ENCODE data around the gene DOHH. TPM values are rescaled to one million over a fixed set of nuclear protein-coding genes. Genes with fewer than 3 reads are reported as not detected.

The DOHH gene
- total RNA-seq, 1 donor from 2014 or later, result 14.5 TPM

DNA sequence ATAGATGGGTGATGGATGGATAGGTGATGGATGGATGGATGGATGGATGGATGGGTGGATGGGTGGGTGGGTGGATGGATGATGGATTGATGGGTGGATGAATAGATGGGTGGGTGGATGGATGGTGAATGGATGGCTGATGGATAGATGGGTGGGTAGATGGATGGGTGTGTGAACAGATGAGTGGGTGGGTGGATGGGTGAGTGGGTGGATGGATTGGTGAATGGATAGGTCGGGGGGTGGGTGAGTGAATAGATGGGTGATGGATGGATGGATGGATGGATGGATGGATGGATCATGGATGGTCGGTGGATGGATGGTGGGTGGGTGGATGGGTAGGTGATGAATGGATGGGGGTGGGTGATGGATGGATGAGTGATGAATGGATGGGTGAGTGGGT is 23.6 kb downstream of the DOHH start:
- no peak overlapping the region for H3K9ac ChIP-seq (ENCODE audit: low read length)
- H3K36me3 ChIP-seq (ENCODE audit: insufficient read depth, low read length), result no peaks in the 10 kb centered on the region
- H3K4me3 ChIP-seq (ENCODE audit: insufficient read depth, low read depth, low read length), result no peak overlapping the region
- Mint-ChIP-seq H3K27ac (ENCODE audit: unreplicated experiment) (no peak overlapping the region), H3K4me1 (ENCODE audit: low read depth, unreplicated experiment) (no peaks in the 10 kb centered on the region), H3K9me3 (ENCODE audit: unreplicated experiment) (no peaks in the 10 kb centered on the region), H3K27me3 (ENCODE audit: low read depth, unreplicated experiment) (peaks cover 10% of the 10 kb centered on the region), H3K36me3 (ENCODE audit: low read depth, unreplicated experiment) (no peaks in the 10 kb centered on the region), H3K4me3 (ENCODE audit: unreplicated experiment) (no peak overlapping the region)
- H4K20me1 ChIP-seq (ENCODE audit: insufficient read depth, low read length), result peaks cover 3% of the 10 kb centered on the region
- no peaks in the 10 kb centered on the region for H3K79me2 ChIP-seq (ENCODE audit: insufficient read depth, low read length)
- no peak for TF ChIP-seq EZH2 (IDR thresholded peaks at IDR 0.05; ENCODE audit: insufficient read depth, low read length)
- TF ChIP-seq, protein P1, sequence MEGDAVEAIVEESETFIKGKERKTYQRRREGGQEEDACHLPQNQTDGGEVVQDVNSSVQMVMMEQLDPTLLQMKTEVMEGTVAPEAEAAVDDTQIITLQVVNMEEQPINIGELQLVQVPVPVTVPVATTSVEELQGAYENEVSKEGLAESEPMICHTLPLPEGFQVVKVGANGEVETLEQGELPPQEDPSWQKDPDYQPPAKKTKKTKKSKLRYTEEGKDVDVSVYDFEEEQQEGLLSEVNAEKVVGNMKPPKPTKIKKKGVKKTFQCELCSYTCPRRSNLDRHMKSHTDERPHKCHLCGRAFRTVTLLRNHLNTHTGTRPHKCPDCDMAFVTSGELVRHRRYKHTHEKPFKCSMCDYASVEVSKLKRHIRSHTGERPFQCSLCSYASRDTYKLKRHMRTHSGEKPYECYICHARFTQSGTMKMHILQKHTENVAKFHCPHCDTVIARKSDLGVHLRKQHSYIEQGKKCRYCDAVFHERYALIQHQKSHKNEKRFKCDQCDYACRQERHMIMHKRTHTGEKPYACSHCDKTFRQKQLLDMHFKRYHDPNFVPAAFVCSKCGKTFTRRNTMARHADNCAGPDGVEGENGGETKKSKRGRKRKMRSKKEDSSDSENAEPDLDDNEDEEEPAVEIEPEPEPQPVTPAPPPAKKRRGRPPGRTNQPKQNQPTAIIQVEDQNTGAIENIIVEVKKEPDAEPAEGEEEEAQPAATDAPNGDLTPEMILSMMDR (IDR thresholded peaks at IDR 0.05; ENCODE audit: insufficient read depth, low read depth, low read length), result no peak
- no peaks in the 10 kb centered on the region for H3K4me1 ChIP-seq (ENCODE audit: insufficient read depth, low read length)
- no peak overlapping the region for H3K27ac ChIP-seq (ENCODE audit: low read depth, low read length)
- FAIRE-seq (no peak), DNase-seq (ENCODE audit: low read depth) (no peak)
- H2AFZ ChIP-seq (ENCODE audit: low read depth, low read length), result no peak overlapping the region
- peaks cover 14% of the 10 kb centered on the region for H3K27me3 ChIP-seq (ENCODE audit: insufficient read depth, low read length)
- H3K4me2 ChIP-seq (ENCODE audit: low read length), result no peak overlapping the region
- H3K9me3 ChIP-seq (ENCODE audit: insufficient read depth, low read depth, low read length), result no peaks in the 10 kb centered on the region

DNA sequence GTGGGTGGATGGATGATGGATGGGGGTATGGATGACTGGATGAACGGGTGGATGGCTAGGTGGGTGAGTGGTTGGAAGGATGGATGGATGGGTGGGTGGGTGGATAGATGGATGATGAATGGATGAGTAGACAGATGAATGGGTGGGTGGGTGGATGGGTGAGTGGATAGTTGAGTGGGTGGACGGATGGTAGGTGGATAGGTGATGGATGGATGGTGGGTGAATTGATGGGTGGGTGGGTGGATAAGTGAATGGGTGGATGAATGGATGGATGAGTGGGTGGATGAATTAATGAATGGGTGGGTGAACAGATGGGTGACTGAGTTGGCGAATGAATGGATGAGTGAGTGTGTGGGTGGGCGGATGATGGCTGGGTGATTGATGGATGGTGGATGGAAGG is 25.0 kb downstream of the DOHH start:
- TF ChIP-seq EZH2 (IDR thresholded peaks at IDR 0.05; ENCODE audit: insufficient read depth, low read length), result no peak
- TF ChIP-seq, protein P1 (IDR thresholded peaks at IDR 0.05; ENCODE audit: insufficient read depth, low read depth, low read length), result no peak
- H3K27ac Mint-ChIP-seq (ENCODE audit: unreplicated experiment), result no peak overlapping the region
- H3K27me3 Mint-ChIP-seq (ENCODE audit: low read depth, unreplicated experiment), result peaks cover 16% of the 10 kb centered on the region
- no peak for FAIRE-seq
- Histone ChIP-seq H4K20me1 (ENCODE audit: insufficient read depth, low read length) (peaks cover 3% of the 10 kb centered on the region), H3K36me3 (ENCODE audit: insufficient read depth, low read length) (no peaks in the 10 kb centered on the region), H3K4me3 (ENCODE audit: insufficient read depth, low read depth, low read length) (no peak overlapping the region), H3K27ac (ENCODE audit: low read depth, low read length) (no peak overlapping the region), H3K4me1 (ENCODE audit: insufficient read depth, low read length) (no peaks in the 10 kb centered on the region), H3K79me2 (ENCODE audit: insufficient read depth, low read length) (no peaks in the 10 kb centered on the region), H3K9me3 (ENCODE audit: insufficient read depth, low read depth, low read length) (no peaks in the 10 kb centered on the region), H3K9ac (ENCODE audit: low read length) (no peak overlapping the region), H3K27me3 (ENCODE audit: insufficient read depth, low read length) (peaks cover 7% of the 10 kb centered on the region), H3K4me2 (ENCODE audit: low read length) (no peak overlapping the region), H2AFZ (ENCODE audit: low read depth, low read length) (no peak overlapping the region)
- H3K9me3 Mint-ChIP-seq (ENCODE audit: unreplicated experiment), result peaks cover 3% of the 10 kb centered on the region
- DNase-seq (ENCODE audit: low read depth), result no peak
- no peaks in the 10 kb centered on the region for H3K36me3 Mint-ChIP-seq (ENCODE audit: low read depth, unreplicated experiment)
- no peak overlapping the region for H3K4me3 Mint-ChIP-seq (ENCODE audit: unreplicated experiment)
- no peaks in the 10 kb centered on the region for H3K4me1 Mint-ChIP-seq (ENCODE audit: low read depth, unreplicated experiment)

DNA sequence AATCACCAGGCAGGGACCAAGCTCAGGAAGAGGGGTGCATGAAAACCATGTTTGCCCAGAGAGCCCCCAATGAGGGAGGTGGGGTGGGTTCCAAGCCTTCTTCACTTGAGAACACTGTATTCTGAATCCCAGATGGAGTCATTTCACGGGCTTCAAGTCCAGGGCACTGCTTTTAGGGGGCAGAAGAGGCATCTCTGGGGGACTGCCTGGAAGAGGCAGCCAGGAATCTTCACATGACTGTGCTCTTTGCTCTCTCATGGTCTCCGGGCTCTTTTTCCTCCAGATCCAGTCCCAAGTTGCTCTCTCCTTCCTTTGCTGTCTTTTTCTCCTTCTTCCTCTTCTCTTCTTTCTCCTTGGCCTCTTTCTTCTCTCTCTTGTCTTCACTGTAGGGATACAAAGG is 25.9 kb downstream of the DOHH start:
- H3K27me3 ChIP-seq (ENCODE audit: insufficient read depth, low read length), result peaks cover 7% of the 10 kb centered on the region
- Mint-ChIP-seq H3K4me3 (ENCODE audit: unreplicated experiment) (no peak overlapping the region), H3K9me3 (ENCODE audit: unreplicated experiment) (peaks cover 3% of the 10 kb centered on the region), H3K36me3 (ENCODE audit: low read depth, unreplicated experiment) (no peaks in the 10 kb centered on the region), H3K4me1 (ENCODE audit: low read depth, unreplicated experiment) (no peaks in the 10 kb centered on the region), H3K27me3 (ENCODE audit: low read depth, unreplicated experiment) (peaks cover 22% of the 10 kb centered on the region), H3K27ac (ENCODE audit: unreplicated experiment) (no peak overlapping the region)
- no peak overlapping the region for H3K4me3 ChIP-seq (ENCODE audit: insufficient read depth, low read depth, low read length)
- FAIRE-seq (no peak), DNase-seq (ENCODE audit: low read depth) (no peak)
- peaks cover 3% of the 10 kb centered on the region for H4K20me1 ChIP-seq (ENCODE audit: insufficient read depth, low read length)
- no peak overlapping the region for H3K4me2 ChIP-seq (ENCODE audit: low read length)
- no peaks in the 10 kb centered on the region for H3K9me3 ChIP-seq (ENCODE audit: insufficient read depth, low read depth, low read length)
- H3K4me1 ChIP-seq (ENCODE audit: insufficient read depth, low read length), result no peaks in the 10 kb centered on the region
- no peak overlapping the region for H3K27ac ChIP-seq (ENCODE audit: low read depth, low read length)
- H3K79me2 ChIP-seq (ENCODE audit: insufficient read depth, low read length), result no peaks in the 10 kb centered on the region
- H3K9ac ChIP-seq (ENCODE audit: low read length), result no peak overlapping the region
- H3K36me3 ChIP-seq (ENCODE audit: insufficient read depth, low read length), result no peaks in the 10 kb centered on the region
- TF ChIP-seq, protein P1 (IDR thresholded peaks at IDR 0.05; ENCODE audit: insufficient read depth, low read depth, low read length), result no peak
- no peak for TF ChIP-seq EZH2 (IDR thresholded peaks at IDR 0.05; ENCODE audit: insufficient read depth, low read length)
- H2AFZ ChIP-seq (ENCODE audit: low read depth, low read length), result no peak overlapping the region
